C4-2B (cell line): ENCODE measurements around the gene GNGT2.

Experiments
- H3K27ac ChIP-seq: fragments of 450-650 bp; 2 replicates; pipeline ENCODE4 v1.5.1; 2017
- CTCF ChIP-seq: fragments of 450-650 bp; conservative IDR thresholded peaks from 2 replicates; pipeline ENCODE4 v1.5.1; 2017; ENCODE audit warnings: mild to moderate bottlenecking
- ZFX ChIP-seq: fragments of 450-650 bp; IDR thresholded peaks from 2 replicates; pipeline ENCODE4 v1.6.1; 2017

GNGT2 gene

GRCh38 chr17:49249292-49249794, 39.0 kb upstream of the GNGT2 start:
- TF ChIP-seq CTCF (no peak), ZFX (no peak)
- no peak overlapping the region for H3K27ac ChIP-seq

GRCh38 chr17:49247944-49248343, 37.6 kb upstream of the GNGT2 start:
- H3K27ac ChIP-seq: no peak overlapping the region
- TF ChIP-seq CTCF: no peak
- no peak for TF ChIP-seq ZFX

- TF ChIP-seq CTCF: no peak
- no peak for TF ChIP-seq ZFX
- no peak overlapping the region for H3K27ac ChIP-seq
Measured at GRCh38 chr17:49244839-49245238, 34.5 kb upstream of the GNGT2 start.

- TF ChIP-seq CTCF: no peak
- TF ChIP-seq ZFX: no peak
- H3K27ac ChIP-seq: no peak overlapping the region
Measured at GRCh38 chr17:49242813-49243212, 32.4 kb upstream of the GNGT2 start.

GRCh38 chr17:49241692-49242397, 31.5 kb upstream of the GNGT2 start:
- TF ChIP-seq CTCF (no peak), ZFX (no peak)
- no peak overlapping the region for H3K27ac ChIP-seq

GRCh38 chr17:49241040-49241439, 30.7 kb upstream of the GNGT2 start:
- TF ChIP-seq ZFX (no peak), CTCF (no peak)
- H3K27ac ChIP-seq: no peak overlapping the region

GRCh38 chr17:49240619-49241018, 30.2 kb upstream of the GNGT2 start:
- no peak overlapping the region for H3K27ac ChIP-seq
- TF ChIP-seq CTCF (no peak), ZFX (no peak)
